GOT3 (cell line): Measurements from ENCODE around the gene TMC8.

ENCODE experiments used
- DNase-seq: peaks from one replicate; lab custom pipeline; 2025; ENCODE audit warnings: mixed read lengths; lab: John Stamatoyannopoulos, UW

TMC8 gene

DNA sequence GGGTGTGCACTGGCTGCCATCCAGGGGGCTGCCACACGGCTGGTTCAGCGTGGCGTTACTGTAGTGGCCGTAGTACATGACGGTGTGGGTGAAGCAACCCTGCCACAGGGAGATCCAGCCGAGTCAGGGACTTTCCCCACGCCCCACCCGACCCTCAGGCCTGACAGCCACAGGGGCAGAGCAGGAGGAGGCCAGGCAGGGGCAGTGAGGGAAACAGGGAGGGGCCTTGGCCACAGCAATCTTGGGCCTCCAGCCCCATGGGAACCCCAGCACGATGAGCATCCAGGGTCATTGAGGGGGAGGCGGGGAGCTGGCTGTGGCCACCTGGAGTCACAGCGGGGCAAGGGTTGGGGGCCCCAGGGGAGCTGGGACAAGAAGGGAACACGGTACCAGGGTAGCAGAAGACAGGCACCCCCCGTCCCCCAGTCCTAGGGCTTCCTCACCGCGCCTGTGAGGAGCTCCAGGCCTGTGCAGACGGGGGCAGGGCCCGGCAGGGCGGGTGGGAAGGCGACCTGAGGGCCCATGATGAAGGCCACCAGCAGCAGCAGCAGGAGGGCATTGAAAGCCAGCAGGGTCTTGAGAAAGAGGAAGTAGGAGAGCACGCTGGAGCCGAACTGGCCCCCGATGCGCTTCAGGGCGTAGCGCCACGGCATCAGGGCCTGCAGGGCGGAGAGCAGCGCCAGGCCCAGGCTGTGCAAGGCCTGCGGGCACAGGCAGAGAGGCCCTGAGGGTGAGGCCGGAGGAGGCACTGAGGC is 6.3 kb upstream of the TMC8 start:
- no peak for DNase-seq

- no peak for DNase-seq
These were observed 5.8 kb upstream of the TMC8 start for GRCh38 chr17:78124836-78125137.

- DNase-seq = no peak
These were observed 5.2 kb upstream of the TMC8 start for GRCh38 chr17:78125138-78125913.

DNA sequence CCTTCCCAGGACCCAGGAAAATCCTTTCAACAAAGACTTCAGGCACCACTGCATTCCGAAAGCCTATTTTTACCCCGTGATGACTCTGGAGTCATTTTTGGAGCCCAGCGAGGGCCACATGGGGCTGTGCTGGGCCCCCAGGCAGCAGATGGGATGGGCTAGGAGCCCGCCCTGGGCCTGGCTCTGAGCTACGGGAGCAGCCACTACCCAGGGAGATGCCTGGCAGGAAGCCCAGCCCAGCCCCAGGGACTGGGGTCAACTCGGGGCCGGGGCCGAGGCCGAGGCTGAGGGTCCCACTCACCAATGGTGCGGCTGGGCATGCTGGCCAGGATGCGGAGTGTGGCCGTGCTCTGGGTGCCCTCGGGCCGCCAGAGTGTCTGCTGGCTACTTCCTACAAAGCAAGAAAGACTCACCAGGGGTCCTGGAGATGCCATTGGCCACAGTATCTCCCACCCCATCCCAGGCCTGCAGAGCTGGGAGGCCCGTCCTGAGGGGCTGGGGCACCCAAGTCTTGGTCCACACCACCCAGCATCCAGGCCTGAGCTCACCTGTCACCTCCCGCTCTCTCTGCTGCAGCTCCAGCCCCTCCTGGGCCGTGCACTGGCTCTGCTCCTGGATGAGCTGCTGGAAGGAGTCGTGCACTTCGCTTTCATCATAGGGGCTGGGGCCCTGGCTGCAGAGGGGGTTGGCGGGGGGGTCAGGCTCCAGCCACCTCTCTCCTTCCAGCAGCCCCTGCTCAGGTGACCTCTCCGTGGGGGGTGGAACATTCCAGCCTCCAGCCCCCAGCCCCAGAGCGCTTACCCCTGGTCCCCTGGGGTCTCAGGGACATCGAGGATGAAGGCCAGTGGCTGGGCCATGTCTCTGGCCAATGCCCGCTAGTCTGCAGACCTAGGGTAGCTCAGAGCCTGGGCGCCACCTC is 4.3 kb upstream of the TMC8 start:
- DNase-seq = no peak

- no peak for DNase-seq
These were observed 3.7 kb upstream of the TMC8 start for GRCh38 chr17:78126895-78127238.

- DNase-seq = no peak
These were observed 3.2 kb upstream of the TMC8 start for GRCh38 chr17:78127239-78127887.

GRCh38 chr17:78127888-78128550 is 2.6 kb upstream of the TMC8 start:
- DNase-seq = no peak

DNA sequence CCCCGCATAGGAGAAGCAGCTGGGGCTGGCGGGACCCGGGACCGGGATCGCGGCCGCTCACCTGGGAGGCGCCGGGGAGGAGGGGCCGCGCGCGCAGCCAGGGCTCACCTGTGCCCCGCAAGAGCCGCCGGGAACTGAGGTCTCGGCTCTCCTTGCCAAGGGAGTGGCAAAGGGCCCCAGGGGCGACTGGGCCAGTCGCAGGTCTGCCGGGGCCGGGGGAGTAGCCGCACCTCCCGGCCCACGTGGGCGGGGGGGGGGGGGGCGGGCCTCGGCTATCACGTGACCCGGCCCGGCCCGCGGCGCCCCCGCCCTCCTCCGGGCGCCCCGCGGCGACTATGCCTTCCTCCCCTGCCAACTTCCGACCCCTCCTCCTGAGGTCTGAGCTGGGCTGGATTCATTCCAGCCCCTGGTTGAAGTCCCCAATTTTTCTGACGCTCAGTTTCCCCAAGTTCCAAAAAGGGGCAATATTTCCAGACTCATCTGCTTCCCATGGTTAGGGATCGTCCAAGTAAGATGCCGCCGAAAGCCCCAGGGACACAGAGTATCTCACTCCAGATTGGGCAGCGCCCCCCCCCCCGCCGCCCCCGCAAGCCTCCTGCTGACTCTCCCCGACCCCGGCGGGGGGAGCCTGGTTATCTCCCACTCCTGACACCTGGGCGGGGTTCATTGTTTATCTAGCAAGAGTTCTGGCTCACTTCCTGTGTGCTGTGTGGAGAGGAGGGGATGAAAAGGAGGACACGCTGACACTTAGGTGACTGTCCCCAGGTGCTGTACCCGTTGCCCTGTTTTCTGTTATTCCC is 1.8 kb upstream of the TMC8 start, which contains the start of gene TMC6:
Gene TMC6, minus strand, starts transcription at position 205 of the 800 bp plus-strand sequence. CDS start 1,923 bp downstream, outside the sequence.
- DNase-seq = no peak

DNA sequence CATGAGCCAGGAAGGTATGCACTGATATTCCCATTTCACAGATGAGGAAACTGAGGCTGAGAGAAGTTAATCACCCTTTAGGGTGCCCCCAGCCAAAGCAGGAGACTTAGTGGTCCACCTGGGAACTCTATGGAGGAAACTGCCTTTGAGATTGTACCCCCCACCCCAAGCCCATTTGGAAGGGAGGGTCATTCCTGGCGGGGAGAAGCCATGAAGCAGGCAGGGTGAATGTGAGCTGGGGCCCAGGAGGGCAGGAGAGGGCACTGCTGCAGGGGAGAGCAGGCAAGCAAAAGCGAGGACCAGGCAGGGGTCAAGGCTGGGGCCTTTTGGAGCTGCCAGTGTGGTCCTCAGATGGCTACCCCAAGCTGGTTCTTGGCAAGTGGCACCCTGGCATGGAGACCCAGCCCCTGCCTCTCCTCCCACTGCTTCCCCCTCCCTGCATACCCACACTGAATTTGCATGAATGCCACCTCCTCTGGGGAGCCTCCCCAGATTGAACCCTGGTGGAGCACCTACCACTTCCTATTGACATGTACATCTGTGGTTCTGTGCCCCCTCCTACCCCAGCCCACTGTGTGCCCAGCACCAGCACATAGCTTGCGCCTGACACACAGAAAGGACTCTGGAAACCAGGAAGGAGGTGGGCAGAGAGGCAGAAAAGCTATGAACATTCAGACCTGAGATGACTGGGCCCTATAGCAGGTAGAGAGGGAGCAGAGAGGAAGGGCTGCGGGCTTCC is 1.1 kb upstream of the TMC8 start:
- DNase-seq = no peak

GRCh38 chr17:78130090-78130436 is 508 bp upstream of the TMC8 start:
- DNase-seq = no peak

DNA sequence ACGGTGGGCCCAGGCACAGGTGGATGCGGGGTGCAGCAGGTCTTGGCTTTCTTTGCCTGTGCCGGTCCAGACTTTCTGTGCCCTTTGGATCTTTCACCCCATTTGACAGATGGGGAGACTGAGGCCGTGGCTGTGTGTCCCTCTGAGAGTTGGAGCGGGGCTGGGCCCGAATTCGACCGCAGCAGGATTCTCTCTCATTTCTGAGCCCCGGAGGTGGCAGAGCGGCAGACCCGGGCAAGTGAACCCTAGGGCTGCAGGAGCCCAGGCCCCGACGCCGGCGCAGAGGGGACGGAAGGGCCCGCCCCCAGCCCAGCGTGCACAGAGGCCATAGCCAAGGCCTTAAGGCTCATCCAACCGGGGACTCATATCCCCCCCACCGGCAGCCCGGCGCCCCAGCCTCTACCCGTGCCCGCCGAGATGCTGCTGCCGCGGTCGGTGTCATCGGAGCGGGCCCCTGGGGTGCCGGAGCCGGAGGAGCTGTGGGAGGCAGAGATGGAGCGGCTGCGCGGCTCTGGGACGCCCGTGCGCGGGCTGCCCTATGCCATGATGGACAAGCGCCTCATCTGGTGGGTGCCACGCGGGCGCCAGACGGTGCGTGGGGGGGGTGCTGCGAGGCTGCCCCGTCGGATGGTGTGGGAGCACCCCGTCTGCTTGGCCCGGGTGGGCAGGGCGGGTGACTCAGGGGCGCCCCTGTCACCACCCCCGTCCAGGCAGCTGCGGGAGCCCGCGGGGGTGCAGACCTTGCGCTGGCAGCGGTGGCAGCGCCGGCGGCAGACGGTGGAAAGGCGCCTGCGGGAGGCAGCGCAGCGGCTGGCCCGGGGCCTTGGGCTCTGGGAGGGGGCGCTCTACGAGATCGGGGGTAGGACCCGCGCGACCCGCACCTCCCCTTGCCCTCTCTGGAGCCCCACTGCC is 857 bp downstream of the TMC8 start:
- DNase-seq = no peak

GRCh38 chr17:78132084-78132676 is 1.6 kb downstream of the TMC8 start:
- no peak for DNase-seq

- DNase-seq = no peak
These were observed 2.2 kb downstream of the TMC8 start for GRCh38 chr17:78132767-78133178.

DNA sequence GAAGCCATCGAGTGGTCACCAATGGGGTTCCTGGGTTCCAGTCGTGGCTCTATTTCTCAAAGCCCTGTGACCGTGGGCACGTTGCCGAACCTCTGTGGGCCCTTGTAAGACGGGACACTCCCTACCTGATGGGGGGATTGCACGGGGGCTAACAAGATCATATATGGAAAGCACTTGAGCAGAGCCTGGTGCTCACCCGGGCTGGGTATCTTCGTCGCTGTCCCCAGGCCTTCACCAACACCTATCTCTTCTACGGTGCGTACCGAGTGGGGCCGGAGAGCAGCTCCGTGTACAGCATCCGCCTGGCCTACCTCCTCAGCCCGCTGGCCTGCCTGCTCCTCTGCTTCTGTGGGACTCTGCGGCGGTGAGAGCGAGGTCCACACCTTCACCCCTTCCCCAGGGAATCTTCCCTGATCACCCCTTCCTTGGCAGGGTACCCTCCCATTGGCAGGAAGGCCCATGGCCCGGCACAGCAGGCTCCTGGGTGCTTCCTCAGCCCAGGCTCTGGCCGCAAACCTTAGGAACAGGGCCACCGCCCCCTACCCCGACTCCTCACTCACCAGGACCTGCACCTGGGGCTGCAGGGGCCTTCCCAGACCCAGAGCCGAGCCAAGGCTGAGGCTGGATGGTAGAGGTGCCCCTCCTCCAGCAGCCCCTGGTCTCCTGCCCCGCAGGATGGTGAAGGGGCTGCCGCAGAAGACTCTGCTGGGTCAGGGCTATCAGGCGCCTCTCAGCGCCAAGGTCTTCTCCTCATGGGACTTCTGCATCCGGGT is 2.8 kb downstream of the TMC8 start:
- DNase-seq = no peak

GRCh38 chr17:78133971-78134898 is 3.7 kb downstream of the TMC8 start:
- no peak for DNase-seq

- no peak for DNase-seq
These were observed 4.4 kb downstream of the TMC8 start for GRCh38 chr17:78134899-78135385.
